Measurements from ENCODE around the gene ZNF708.
"Not testable (repeated sequence)": the region's sequence is repeated elsewhere in the genome, so short reads cannot be mapped to it uniquely, and the experiment has no call there.

Gene ZNF708

GRCh38 chr19:21328885-21329605 lies at the start of gene ZNF708:
Gene ZNF708 (minus strand): TSS chr19:21329410. CDS start chr19:21329212, 198 bp downstream.
- peak within 1 kb of the TSS; percentile 98 for H3K4me3 Mint-ChIP-seq
- no peaks in the 10 kb centered on the region for H3K27me3 Mint-ChIP-seq
- peaks cover 38% of the 10 kb centered on the region for H3K4me1 Mint-ChIP-seq
- CTCF ChIA-PET, result interaction anchor here (0.6 kb wide), 1 partner anchor 30 kb away, joined by 4 read pairs; the partner anchor contains the start of gene ZNF738
- peaks cover 44% of the 10 kb centered on the region for H3K36me3 Mint-ChIP-seq
- peaks cover 32% of the 10 kb centered on the region for H3K9me3 Mint-ChIP-seq
- peak; percentile 88 for DNase-seq
- H3K27ac Mint-ChIP-seq, result peak within 1 kb of the TSS; percentile 99

DNA sequence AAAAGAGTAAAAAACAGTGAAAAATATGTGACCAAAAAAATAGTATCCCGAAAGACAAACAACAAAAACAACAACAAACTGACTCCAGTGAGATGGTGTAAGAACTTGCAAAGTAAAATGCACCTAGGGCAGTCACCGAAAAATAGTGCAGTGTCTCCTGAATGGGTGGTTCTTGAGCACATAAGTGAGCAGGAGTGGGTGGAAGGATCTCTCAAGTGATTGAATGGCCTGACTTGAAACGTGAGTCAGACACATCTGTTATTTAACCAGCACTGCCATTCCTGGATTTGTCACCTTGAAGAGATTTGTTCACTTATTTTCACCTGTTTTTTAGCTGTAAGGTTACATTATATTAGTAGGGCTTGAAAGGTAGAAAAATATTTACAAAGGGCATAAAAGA lies 33.1 kb upstream of the ZNF708 start:
- peaks cover 24% of the 10 kb centered on the region for H3K4me1 Mint-ChIP-seq
- peaks cover 71% of the 10 kb centered on the region for H3K36me3 Mint-ChIP-seq
- no peak for DNase-seq
- no peak overlapping the region for H3K4me3 Mint-ChIP-seq
- no peak overlapping the region for H3K27ac Mint-ChIP-seq
- no peaks in the 10 kb centered on the region for H3K27me3 Mint-ChIP-seq
- peaks cover 26% of the 10 kb centered on the region for H3K9me3 Mint-ChIP-seq
- CTCF ChIA-PET, result no interaction called here

DNA sequence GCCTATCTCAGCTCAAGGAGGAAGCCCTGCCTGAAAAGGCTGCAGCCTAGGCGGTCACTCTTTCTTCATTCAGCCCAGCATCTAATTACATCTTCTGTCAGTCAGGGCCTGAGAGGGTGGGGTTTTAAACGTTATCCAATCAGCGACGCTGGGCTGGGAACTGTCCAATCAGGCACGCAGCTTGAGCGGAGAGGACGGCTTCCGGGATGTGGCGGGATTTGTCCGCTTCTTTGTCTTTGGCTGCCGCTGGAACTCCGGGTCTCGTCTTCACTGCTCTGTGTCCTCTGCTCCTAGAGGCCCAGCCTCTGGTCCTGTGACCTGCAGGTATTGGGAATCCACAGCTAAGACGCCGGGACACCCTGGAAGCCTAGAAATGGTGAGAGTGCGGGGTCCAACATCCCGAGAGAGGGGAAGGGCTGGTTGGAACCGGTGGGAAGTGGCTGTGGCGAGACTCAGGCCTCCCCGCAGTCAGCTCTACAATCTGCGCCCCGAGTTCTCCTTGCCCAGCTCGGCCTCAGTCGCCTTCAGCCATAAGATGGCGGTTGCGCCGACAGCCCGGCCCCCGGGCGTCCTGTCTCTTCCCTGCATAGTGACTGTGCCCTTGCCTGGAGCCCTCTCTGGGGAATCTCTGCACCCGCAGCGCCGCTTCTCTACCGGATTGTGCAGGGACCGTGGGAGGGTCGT lies 29.7 kb upstream of the ZNF708 start, which contains the start of gene ZNF738:
Gene ZNF738, plus strand, starts transcription at position 233 of the 684 bp plus-strand sequence. Its CDS starts 141 bp downstream, at position 374.
- H3K27me3 Mint-ChIP-seq, result no peaks in the 10 kb centered on the region
- DNase-seq, result peak; percentile 91
- peaks cover 41% of the 10 kb centered on the region for H3K36me3 Mint-ChIP-seq
- H3K4me3 Mint-ChIP-seq, result peak within 1 kb of the TSS; percentile 99
- peaks cover 33% of the 10 kb centered on the region for H3K9me3 Mint-ChIP-seq
- peak within 1 kb of the TSS; percentile 99 for H3K27ac Mint-ChIP-seq
- CTCF ChIA-PET, result interaction anchor here (0.8 kb wide), 1 partner anchor 30 kb away, joined by 4 read pairs; no protein-coding TSS in a partner anchor
- peaks cover 24% of the 10 kb centered on the region for H3K4me1 Mint-ChIP-seq

GRCh38 chr19:21352830-21353229 lies 23.6 kb upstream of the ZNF708 start:
- Mint-ChIP-seq H3K4me1 (peaks cover 6% of the 10 kb centered on the region), H3K9me3 (peaks cover 35% of the 10 kb centered on the region), H3K27me3 (no peaks in the 10 kb centered on the region), H3K27ac (peak overlapping the region; percentile 3), H3K36me3 (no peaks in the 10 kb centered on the region), H3K4me3 (no peak overlapping the region)
- no peak for DNase-seq
- CTCF ChIA-PET, result no interaction called here

DNA sequence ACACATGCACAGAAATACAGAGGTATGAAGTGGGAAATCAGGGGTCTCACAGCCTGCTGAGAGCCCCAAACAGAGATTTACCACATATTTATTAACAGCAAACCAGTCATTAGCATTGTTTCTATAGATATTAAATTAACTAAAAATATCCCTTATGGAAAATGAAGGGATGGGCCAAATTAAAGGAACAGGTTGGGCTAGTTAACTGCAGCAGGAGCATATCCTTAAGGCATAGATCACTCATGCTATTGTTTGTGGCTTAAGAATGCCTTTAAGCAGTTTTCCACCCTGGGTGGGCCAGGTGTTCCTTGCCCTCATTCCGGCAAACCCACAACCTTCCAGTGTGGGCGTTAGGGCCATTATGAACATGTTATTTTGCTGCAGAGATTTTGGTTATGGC lies 15.6 kb upstream of the ZNF708 start:
- H3K4me1 Mint-ChIP-seq, H3K4me3 Mint-ChIP-seq, H3K27me3 Mint-ChIP-seq, CTCF ChIA-PET, H3K27ac Mint-ChIP-seq, H3K36me3 Mint-ChIP-seq, DNase-seq: not testable (repeated sequence)
- peaks cover 28% of the 10 kb centered on the region for H3K9me3 Mint-ChIP-seq

- no peaks in the 10 kb centered on the region for H3K27me3 Mint-ChIP-seq
- CTCF ChIA-PET, result no interaction called here
- no peaks in the 10 kb centered on the region for H3K36me3 Mint-ChIP-seq
- no peak overlapping the region for H3K4me3 Mint-ChIP-seq
- H3K27ac Mint-ChIP-seq, result no peak overlapping the region
- H3K9me3 Mint-ChIP-seq, result peaks cover 44% of the 10 kb centered on the region
- no peak for DNase-seq
- no peaks in the 10 kb centered on the region for H3K4me1 Mint-ChIP-seq
These were observed 6.5 kb upstream of the ZNF708 start for GRCh38 chr19:21335721-21336120.

DNA sequence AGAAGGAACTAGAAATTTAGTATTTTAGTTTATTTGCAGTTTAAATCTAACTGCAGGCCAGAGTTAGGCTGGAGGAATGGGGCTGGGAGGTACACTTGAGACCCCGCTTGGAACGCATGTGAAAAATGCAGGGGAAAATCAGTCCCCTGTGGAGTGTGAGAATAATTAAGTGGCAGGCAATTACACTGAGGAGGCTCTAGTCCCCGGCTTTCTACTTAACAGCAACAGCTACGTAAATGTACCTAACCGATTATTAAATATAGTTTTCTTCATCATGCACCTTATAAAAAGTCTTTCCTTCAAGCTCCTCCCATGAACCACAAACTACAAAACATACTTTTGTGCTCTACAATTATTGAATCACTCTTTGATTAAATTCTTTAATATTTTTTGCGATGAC lies 804 bp downstream of the ZNF708 start:
- peaks cover 51% of the 10 kb centered on the region for H3K36me3 Mint-ChIP-seq

GRCh38 chr19:21326169-21326568 lies 3.0 kb downstream of the ZNF708 start:
- no peak overlapping the region for H3K4me3 Mint-ChIP-seq
- peaks cover 41% of the 10 kb centered on the region for H3K4me1 Mint-ChIP-seq
- peaks cover 72% of the 10 kb centered on the region for H3K36me3 Mint-ChIP-seq
- peaks cover 36% of the 10 kb centered on the region for H3K9me3 Mint-ChIP-seq
- DNase-seq, result no peak
- no peak overlapping the region for H3K27ac Mint-ChIP-seq
- no peaks in the 10 kb centered on the region for H3K27me3 Mint-ChIP-seq
- CTCF ChIA-PET, result no interaction called here

More for the DNA sequence above, 804 bp downstream of the ZNF708 start:
- CTCF ChIA-PET, result interaction anchor here (0.6 kb wide), 1 partner anchor 31 kb away, joined by 4 read pairs; the partner anchor contains the start of gene ZNF738
- peaks cover 38% of the 10 kb centered on the region for H3K4me1 Mint-ChIP-seq
- H3K9me3 Mint-ChIP-seq, result peaks cover 30% of the 10 kb centered on the region
- H3K27me3 Mint-ChIP-seq, result no peaks in the 10 kb centered on the region
- H3K4me3 Mint-ChIP-seq, result peak overlapping the region; percentile 98
- peak overlapping the region; percentile 99 for H3K27ac Mint-ChIP-seq
- no peak for DNase-seq

GRCh38 chr19:21323000-21323399 lies 6.2 kb downstream of the ZNF708 start:
- Mint-ChIP-seq H3K4me3 (no peak overlapping the region), H3K27ac (no peak overlapping the region), H3K4me1 (peaks cover 32% of the 10 kb centered on the region), H3K9me3 (peaks cover 42% of the 10 kb centered on the region), H3K27me3 (no peaks in the 10 kb centered on the region), H3K36me3 (peaks cover 81% of the 10 kb centered on the region)
- CTCF ChIA-PET, result interaction anchor here (0.6 kb wide), 1 partner anchor 9 kb away, joined by 3 read pairs; no protein-coding TSS in a partner anchor
- no peak for DNase-seq

GRCh38 chr19:21322528-21322927 lies 6.7 kb downstream of the ZNF708 start:
- CTCF ChIA-PET, result interaction anchor here (0.6 kb wide), 1 partner anchor 10 kb away, joined by 3 read pairs; no protein-coding TSS in a partner anchor
- Mint-ChIP-seq H3K4me1 (peaks cover 27% of the 10 kb centered on the region), H3K9me3 (peaks cover 46% of the 10 kb centered on the region), H3K4me3 (no peak overlapping the region), H3K36me3 (peaks cover 81% of the 10 kb centered on the region), H3K27me3 (no peaks in the 10 kb centered on the region), H3K27ac (no peak overlapping the region)
- DNase-seq, result no peak

DNA sequence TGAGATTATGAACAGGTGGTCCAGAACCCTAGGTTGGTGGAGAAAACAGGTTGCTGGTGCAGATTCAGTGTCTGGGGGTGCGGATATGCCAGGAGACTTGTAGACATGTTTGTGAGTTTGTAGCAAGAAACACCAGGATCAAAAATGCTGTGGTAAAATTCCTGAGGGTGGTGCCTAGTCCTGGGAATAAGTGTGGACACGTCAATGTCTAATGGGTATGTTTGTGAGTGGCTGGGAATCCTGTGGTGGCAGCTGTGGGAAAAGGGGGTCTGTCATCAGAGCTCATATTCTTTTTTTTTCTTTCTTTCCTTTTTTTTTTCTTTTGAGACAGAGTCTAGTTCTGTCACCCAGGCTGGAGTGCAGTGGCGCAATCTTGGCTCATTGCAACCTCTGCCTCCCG lies 7.2 kb downstream of the ZNF708 start:
- CTCF ChIA-PET, result no interaction called here
- DNase-seq, result no peak
- Mint-ChIP-seq H3K4me1 (peaks cover 24% of the 10 kb centered on the region), H3K4me3 (no peak overlapping the region), H3K9me3 (peaks cover 51% of the 10 kb centered on the region), H3K27ac (no peak overlapping the region), H3K27me3 (no peaks in the 10 kb centered on the region), H3K36me3 (peaks cover 83% of the 10 kb centered on the region)

DNA sequence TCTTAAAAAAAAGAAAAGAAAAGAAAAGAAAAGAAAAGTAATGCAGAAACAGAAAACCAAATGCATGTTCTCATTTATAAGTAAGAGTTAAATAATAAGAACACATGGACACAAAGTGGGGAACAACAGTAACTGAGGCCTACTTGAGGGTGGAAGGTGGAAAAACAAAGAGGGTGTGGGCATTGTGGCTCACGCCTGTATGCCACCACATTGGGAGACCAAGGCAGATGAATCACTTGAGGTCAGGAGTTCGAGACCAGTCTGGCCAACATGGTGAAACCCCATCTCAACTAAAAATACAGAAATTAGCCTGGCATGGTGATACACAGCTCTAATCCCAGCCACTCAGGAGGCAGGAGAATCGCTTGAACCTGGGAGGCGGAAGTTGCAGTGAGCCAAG lies 8.1 kb downstream of the ZNF708 start:
- Mint-ChIP-seq H3K27ac (no peak overlapping the region), H3K4me1 (peaks cover 18% of the 10 kb centered on the region), H3K36me3 (peaks cover 83% of the 10 kb centered on the region), H3K4me3 (no peak overlapping the region), H3K27me3 (no peaks in the 10 kb centered on the region), H3K9me3 (peaks cover 46% of the 10 kb centered on the region)
- no peak for DNase-seq
- CTCF ChIA-PET, result no interaction called here

GRCh38 chr19:21317821-21318220 lies 11.4 kb downstream of the ZNF708 start:
- no peak for DNase-seq
- Mint-ChIP-seq H3K27ac (peak overlapping the region; percentile 45), H3K4me1 (peaks cover 5% of the 10 kb centered on the region), H3K4me3 (no peak overlapping the region), H3K36me3 (peaks cover 70% of the 10 kb centered on the region), H3K9me3 (peaks cover 33% of the 10 kb centered on the region), H3K27me3 (no peaks in the 10 kb centered on the region)
- CTCF ChIA-PET, result no interaction called here

GRCh38 chr19:21314676-21315075 lies 14.5 kb downstream of the ZNF708 start:
- CTCF ChIA-PET, result no interaction called here
- no peak for DNase-seq
- H3K4me3 Mint-ChIP-seq, result no peak overlapping the region
- H3K27me3 Mint-ChIP-seq, result no peaks in the 10 kb centered on the region
- H3K4me1 Mint-ChIP-seq, result no peaks in the 10 kb centered on the region
- H3K9me3 Mint-ChIP-seq, result peaks cover 25% of the 10 kb centered on the region
- no peak overlapping the region for H3K27ac Mint-ChIP-seq
- H3K36me3 Mint-ChIP-seq, result peaks cover 65% of the 10 kb centered on the region

- H3K9me3 Mint-ChIP-seq, result peaks cover 17% of the 10 kb centered on the region
- CTCF ChIA-PET, DNase-seq, H3K4me3 Mint-ChIP-seq, H3K27me3 Mint-ChIP-seq, H3K4me1 Mint-ChIP-seq, H3K27ac Mint-ChIP-seq: not testable (repeated sequence)
- H3K36me3 Mint-ChIP-seq, result peaks cover 67% of the 10 kb centered on the region
These were observed 16.4 kb downstream of the ZNF708 start for GRCh38 chr19:21312807-21313206.

All from activated naive CD4-positive, alpha-beta T cell treated with anti-CD3 and anti-CD28 coated beads, Interleukin-2, amount 10 ng/mL, durations not matched to agents 7 days and 5 days (primary cell).